Measurements from ENCODE around the gene MIX23.

The MIX23 gene

GRCh38 chr3:122382888-122383666 lies at the start of gene MIX23:
TSS of gene MIX23 (minus strand) at chr3:122383231. CDS start at chr3:122383224, 7 bp downstream.
- Mint-ChIP-seq H3K4me3 (peak within 1 kb of the TSS; percentile 90), H3K9me3 (no peaks in the 10 kb centered on the region), H3K27ac (ENCODE audit: low read depth) (peak within 1 kb of the TSS; percentile 84), H3K36me3 (ENCODE audit: insufficient read depth) (peaks cover 10% of the 10 kb centered on the region), H3K4me1 (peaks cover 29% of the 10 kb centered on the region), H3K27me3 (no peaks in the 10 kb centered on the region)
- DNase-seq (ENCODE audit: low spot score in 2 of 2), result peak; percentile 66 to 76
- peak; percentile 52 for ATAC-seq (replicated peaks; ENCODE audit: extremely low read depth, poor library complexity, severe bottlenecking)

- H3K4me1 Mint-ChIP-seq, result peaks cover 15% of the 10 kb centered on the region
- no peak for DNase-seq (ENCODE audit: low spot score in 2 of 2)
- H3K36me3 Mint-ChIP-seq (ENCODE audit: insufficient read depth), result peaks cover 29% of the 10 kb centered on the region
- H3K9me3 Mint-ChIP-seq, result no peaks in the 10 kb centered on the region
- H3K27ac Mint-ChIP-seq (ENCODE audit: low read depth), result peak overlapping the region; percentile 44
- ATAC-seq (replicated peaks; ENCODE audit: extremely low read depth, poor library complexity, severe bottlenecking), result no peak
- H3K4me3 Mint-ChIP-seq, result no peak overlapping the region
- H3K27me3 Mint-ChIP-seq, result no peaks in the 10 kb centered on the region
Observed at GRCh38 chr3:122430371-122430770, 47.3 kb upstream of the MIX23 start.

GRCh38 chr3:122427857-122428471 lies 44.9 kb upstream of the MIX23 start:
- H3K9me3 Mint-ChIP-seq, result no peaks in the 10 kb centered on the region
- H3K36me3 Mint-ChIP-seq (ENCODE audit: insufficient read depth), result peaks cover 39% of the 10 kb centered on the region
- H3K27ac Mint-ChIP-seq (ENCODE audit: low read depth), result peak overlapping the region; percentile 53
- H3K4me3 Mint-ChIP-seq, result no peak overlapping the region
- DNase-seq (ENCODE audit: low spot score in 2 of 2) (no peak), ATAC-seq (replicated peaks; ENCODE audit: extremely low read depth, poor library complexity, severe bottlenecking) (no peak)
- H3K27me3 Mint-ChIP-seq, result no peaks in the 10 kb centered on the region
- H3K4me1 Mint-ChIP-seq, result peaks cover 15% of the 10 kb centered on the region

GRCh38 chr3:122421836-122422235 lies 38.8 kb upstream of the MIX23 start:
- no peaks in the 10 kb centered on the region for H3K9me3 Mint-ChIP-seq
- peaks cover 38% of the 10 kb centered on the region for H3K36me3 Mint-ChIP-seq (ENCODE audit: insufficient read depth)
- no peak overlapping the region for H3K27ac Mint-ChIP-seq (ENCODE audit: low read depth)
- H3K4me1 Mint-ChIP-seq, result peaks cover 2% of the 10 kb centered on the region
- no peak for ATAC-seq (replicated peaks; ENCODE audit: extremely low read depth, poor library complexity, severe bottlenecking)
- no peaks in the 10 kb centered on the region for H3K27me3 Mint-ChIP-seq
- DNase-seq (ENCODE audit: low spot score in 2 of 2), result no peak
- no peak overlapping the region for H3K4me3 Mint-ChIP-seq

GRCh38 chr3:122421101-122421500 lies 38.1 kb upstream of the MIX23 start:
- Mint-ChIP-seq H3K4me1 (peaks cover 10% of the 10 kb centered on the region), H3K9me3 (no peaks in the 10 kb centered on the region), H3K4me3 (no peak overlapping the region), H3K27ac (ENCODE audit: low read depth) (no peak overlapping the region), H3K27me3 (no peaks in the 10 kb centered on the region), H3K36me3 (ENCODE audit: insufficient read depth) (peaks cover 37% of the 10 kb centered on the region)
- no peak for ATAC-seq (replicated peaks; ENCODE audit: extremely low read depth, poor library complexity, severe bottlenecking)
- no peak for DNase-seq (ENCODE audit: low spot score in 2 of 2)

GRCh38 chr3:122416966-122417365 lies 33.9 kb upstream of the MIX23 start:
- H3K9me3 Mint-ChIP-seq, result no peaks in the 10 kb centered on the region
- peaks cover 37% of the 10 kb centered on the region for H3K36me3 Mint-ChIP-seq (ENCODE audit: insufficient read depth)

GRCh38 chr3:122415762-122416654 lies 33.0 kb upstream of the MIX23 start, which contains the start of gene WDR5B:
TSS of gene WDR5B (minus strand) at chr3:122416062. CDS start at chr3:122415528, 534 bp downstream.
- Mint-ChIP-seq H3K4me3 (peak within 1 kb of the TSS; percentile 96), H3K27me3 (no peaks in the 10 kb centered on the region), H3K9me3 (no peaks in the 10 kb centered on the region), H3K36me3 (ENCODE audit: insufficient read depth) (peaks cover 36% of the 10 kb centered on the region), H3K4me1 (peaks cover 48% of the 10 kb centered on the region), H3K27ac (ENCODE audit: low read depth) (peak within 1 kb of the TSS; percentile 98)
- ATAC-seq (replicated peaks; ENCODE audit: extremely low read depth, poor library complexity, severe bottlenecking), result peak; percentile 90
- peak; percentile 98 to 99 for DNase-seq (ENCODE audit: low spot score in 2 of 2)

More at GRCh38 chr3:122416966-122417365, 33.9 kb upstream of the MIX23 start:
- Mint-ChIP-seq H3K27me3 (no peaks in the 10 kb centered on the region), H3K4me1 (peaks cover 45% of the 10 kb centered on the region), H3K4me3 (peak overlapping the region; percentile 96), H3K27ac (ENCODE audit: low read depth) (peak overlapping the region; percentile 98)
- ATAC-seq (replicated peaks; ENCODE audit: extremely low read depth, poor library complexity, severe bottlenecking) (no peak), DNase-seq (ENCODE audit: low spot score in 2 of 2) (no peak)

- DNase-seq (ENCODE audit: low spot score in 2 of 2) (peak; percentile 14 to 34), ATAC-seq (replicated peaks; ENCODE audit: extremely low read depth, poor library complexity, severe bottlenecking) (peak; percentile 45)
- Mint-ChIP-seq H3K9me3 (no peaks in the 10 kb centered on the region), H3K4me1 (peaks cover 48% of the 10 kb centered on the region), H3K27ac (ENCODE audit: low read depth) (peak overlapping the region; percentile 98), H3K36me3 (ENCODE audit: insufficient read depth) (peaks cover 39% of the 10 kb centered on the region), H3K4me3 (peak overlapping the region; percentile 96), H3K27me3 (no peaks in the 10 kb centered on the region)
Observed at GRCh38 chr3:122415104-122415744, 32.2 kb upstream of the MIX23 start.

- H3K36me3 Mint-ChIP-seq (ENCODE audit: insufficient read depth), result peaks cover 37% of the 10 kb centered on the region
- H3K27me3 Mint-ChIP-seq, result no peaks in the 10 kb centered on the region
Observed at GRCh38 chr3:122414391-122414790, 31.4 kb upstream of the MIX23 start.

GRCh38 chr3:122410639-122411038 lies 27.6 kb upstream of the MIX23 start:
- no peak for ATAC-seq (replicated peaks; ENCODE audit: extremely low read depth, poor library complexity, severe bottlenecking)
- DNase-seq (ENCODE audit: low spot score in 2 of 2), result no peak
- H3K4me1 Mint-ChIP-seq, result peaks cover 39% of the 10 kb centered on the region
- H3K27ac Mint-ChIP-seq (ENCODE audit: low read depth), result no peak overlapping the region
- H3K4me3 Mint-ChIP-seq, result no peak overlapping the region
- peaks cover 31% of the 10 kb centered on the region for H3K36me3 Mint-ChIP-seq (ENCODE audit: insufficient read depth)
- H3K27me3 Mint-ChIP-seq, result no peaks in the 10 kb centered on the region
- no peaks in the 10 kb centered on the region for H3K9me3 Mint-ChIP-seq

More at GRCh38 chr3:122414391-122414790, 31.4 kb upstream of the MIX23 start:
- Mint-ChIP-seq H3K27ac (ENCODE audit: low read depth) (peak overlapping the region; percentile 22), H3K4me1 (peaks cover 48% of the 10 kb centered on the region), H3K4me3 (peak overlapping the region; percentile 96), H3K9me3 (no peaks in the 10 kb centered on the region)
- DNase-seq (ENCODE audit: low spot score in 2 of 2) (no peak), ATAC-seq (replicated peaks; ENCODE audit: extremely low read depth, poor library complexity, severe bottlenecking) (no peak)

- Mint-ChIP-seq H3K9me3 (no peaks in the 10 kb centered on the region), H3K4me3 (no peak overlapping the region), H3K36me3 (ENCODE audit: insufficient read depth) (peaks cover 28% of the 10 kb centered on the region), H3K27ac (ENCODE audit: low read depth) (no peak overlapping the region), H3K27me3 (no peaks in the 10 kb centered on the region), H3K4me1 (peaks cover 34% of the 10 kb centered on the region)
- ATAC-seq (replicated peaks; ENCODE audit: extremely low read depth, poor library complexity, severe bottlenecking) (no peak), DNase-seq (ENCODE audit: low spot score in 2 of 2) (no peak)
Observed at GRCh38 chr3:122410111-122410510, 27.1 kb upstream of the MIX23 start.

GRCh38 chr3:122409446-122409845 lies 26.4 kb upstream of the MIX23 start:
- Mint-ChIP-seq H3K4me1 (peaks cover 27% of the 10 kb centered on the region), H3K27ac (ENCODE audit: low read depth) (peak overlapping the region; percentile 42), H3K9me3 (no peaks in the 10 kb centered on the region), H3K36me3 (ENCODE audit: insufficient read depth) (peaks cover 26% of the 10 kb centered on the region), H3K4me3 (no peak overlapping the region), H3K27me3 (no peaks in the 10 kb centered on the region)
- ATAC-seq (replicated peaks; ENCODE audit: extremely low read depth, poor library complexity, severe bottlenecking) (no peak), DNase-seq (ENCODE audit: low spot score in 2 of 2) (no peak)

Data from central memory CD8-positive, alpha-beta T cell (primary cell).